Measurements from ENCODE around the gene TMEM39B.
"Not testable (repeated sequence)": the region's sequence is repeated elsewhere in the genome, so short reads cannot be mapped to it uniquely, and the experiment has no call there.

TMEM39B gene

GRCh38 chr1:32072622-32073298 lies at the start of gene TMEM39B:
TMEM39B (plus strand) TSS chr1:32072939; CDS start chr1:32073048, 109 bp downstream.
- peak; percentile 87 to 90 for DNase-seq (ENCODE audit: low read depth in 2 of 2)

DNA sequence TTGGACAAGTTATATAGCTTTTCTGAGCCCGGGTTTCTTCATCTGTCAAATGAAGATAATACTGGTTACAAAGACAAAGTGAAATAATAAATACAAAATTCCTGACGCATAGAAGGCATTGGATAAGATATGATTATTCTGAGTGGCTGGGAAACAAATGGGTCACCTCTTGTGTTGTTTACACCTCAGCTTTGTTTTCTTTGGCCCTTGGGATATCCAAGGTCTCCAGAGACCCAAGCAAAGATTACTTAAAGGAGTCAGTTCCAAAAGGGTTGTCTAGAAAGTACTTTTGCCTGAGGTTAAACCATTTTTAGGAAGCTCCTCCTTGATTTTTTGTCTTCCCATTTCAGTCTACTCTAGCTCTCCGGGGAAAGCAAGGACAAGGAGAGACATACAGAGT lies 49.4 kb upstream of the TMEM39B start:
- DNase-seq (ENCODE audit: low read depth in 2 of 2) = no peak

GRCh38 chr1:32025515-32025914 lies 47.2 kb upstream of the TMEM39B start:
- DNase-seq (ENCODE audit: low read depth in 2 of 2) = no peak

DNA sequence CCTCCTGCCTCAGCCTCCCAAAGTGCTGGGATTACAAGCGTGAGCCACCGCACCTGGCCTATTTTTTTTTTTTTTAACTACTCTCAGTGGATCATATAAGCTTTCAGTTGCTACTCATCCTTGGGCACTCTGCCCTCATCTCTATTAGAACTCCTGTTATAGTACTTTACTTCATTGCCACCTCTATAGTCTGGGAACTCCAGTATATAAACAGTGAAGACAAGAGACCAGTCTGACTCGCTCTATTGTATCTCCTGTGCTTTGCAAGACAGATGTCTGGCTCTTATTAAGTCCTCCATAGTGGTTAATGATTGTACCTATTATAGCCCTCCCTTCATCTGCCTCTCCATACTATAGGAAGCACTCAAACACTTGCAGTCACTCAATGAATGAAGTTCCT lies 44.0 kb upstream of the TMEM39B start:
- DNase-seq (ENCODE audit: low read depth in 2 of 2) = no peak

DNA sequence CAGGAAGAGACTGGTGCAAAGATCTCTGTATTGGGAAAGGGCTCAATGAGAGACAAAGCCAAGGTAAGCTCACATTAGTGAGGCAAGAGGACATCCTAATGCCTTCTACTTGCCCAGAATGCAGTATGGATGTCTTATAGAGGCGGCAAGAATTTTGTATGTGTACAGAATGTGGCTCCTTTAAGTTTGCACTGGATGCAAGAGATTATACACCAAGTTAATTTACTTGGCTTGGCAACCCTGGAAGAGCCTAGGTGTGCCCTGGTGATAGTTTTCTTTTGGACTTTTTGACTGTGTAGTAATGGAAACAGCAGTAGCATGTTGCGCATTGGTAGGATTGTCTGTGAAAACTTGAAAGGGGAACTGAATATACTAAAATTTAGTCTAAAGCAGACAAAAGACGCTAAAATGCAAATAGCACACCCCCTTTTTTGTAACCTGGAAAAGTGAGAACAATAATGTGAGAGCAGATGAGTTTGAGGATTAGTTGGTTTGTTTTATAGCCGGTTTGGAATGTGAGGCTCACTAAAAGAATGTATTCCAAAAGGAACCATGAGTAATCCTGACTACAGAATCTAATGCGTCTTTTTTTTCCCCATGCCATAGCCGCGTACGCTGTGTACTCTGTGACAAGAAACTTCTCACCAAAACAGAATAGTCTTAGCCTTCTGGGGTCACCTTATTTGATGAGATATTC lies 41.0 kb upstream of the TMEM39B start:
- DNase-seq (ENCODE audit: low read depth in 2 of 2) = no peak

DNA sequence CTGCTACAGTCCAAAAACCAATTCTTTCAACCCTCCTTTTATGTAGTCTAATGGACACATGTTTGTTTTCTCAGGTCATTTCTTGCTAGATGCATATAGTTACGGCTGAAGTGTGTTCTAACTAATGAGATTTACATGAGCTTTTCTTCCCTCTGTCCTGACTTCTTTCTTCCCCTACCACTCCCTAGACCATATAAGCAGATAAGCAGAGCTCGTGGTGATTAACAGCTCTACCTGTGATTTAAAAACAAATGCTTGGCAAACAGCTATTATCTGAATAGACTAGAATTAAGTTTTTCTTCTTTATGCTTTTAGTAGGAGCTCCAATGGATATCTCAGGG lies 40.5 kb upstream of the TMEM39B start:
- no peak for DNase-seq (ENCODE audit: low read depth in 2 of 2)

- DNase-seq (ENCODE audit: low read depth in 2 of 2) = no peak
Measured at GRCh38 chr1:32035119-32035518, 37.6 kb upstream of the TMEM39B start.

GRCh38 chr1:32040711-32041110 lies 32.0 kb upstream of the TMEM39B start:
- no peak for DNase-seq (ENCODE audit: low read depth in 2 of 2)

GRCh38 chr1:32042330-32042729 lies 30.4 kb upstream of the TMEM39B start:
- no peak for DNase-seq (ENCODE audit: low read depth in 2 of 2)

DNA sequence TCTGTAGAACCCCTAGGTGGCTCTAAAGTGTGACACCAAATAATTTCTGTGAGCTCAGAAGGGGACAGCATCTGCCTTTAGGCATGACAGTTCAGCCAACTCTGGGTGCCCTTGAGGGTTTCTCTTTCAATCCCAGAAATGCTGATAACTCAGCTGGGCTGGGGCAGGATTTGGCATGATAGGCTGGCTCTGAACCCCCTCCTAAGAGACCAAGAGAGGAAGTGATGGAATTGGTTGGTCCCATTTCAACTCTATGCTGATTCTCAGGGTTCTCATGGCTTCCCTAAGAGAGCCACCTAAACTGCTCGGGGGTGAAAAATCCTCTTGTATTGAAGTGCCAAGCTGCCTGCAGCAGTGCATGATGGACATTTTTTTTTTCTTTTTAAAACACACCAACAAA lies 28.5 kb upstream of the TMEM39B start:
- DNase-seq (ENCODE audit: low read depth in 2 of 2) = no peak

GRCh38 chr1:32045772-32046171 lies 27.0 kb upstream of the TMEM39B start:
- DNase-seq (ENCODE audit: low read depth in 2 of 2) = no peak

GRCh38 chr1:32047701-32048100 lies 25.0 kb upstream of the TMEM39B start:
- DNase-seq (ENCODE audit: low read depth in 2 of 2) = no peak

DNA sequence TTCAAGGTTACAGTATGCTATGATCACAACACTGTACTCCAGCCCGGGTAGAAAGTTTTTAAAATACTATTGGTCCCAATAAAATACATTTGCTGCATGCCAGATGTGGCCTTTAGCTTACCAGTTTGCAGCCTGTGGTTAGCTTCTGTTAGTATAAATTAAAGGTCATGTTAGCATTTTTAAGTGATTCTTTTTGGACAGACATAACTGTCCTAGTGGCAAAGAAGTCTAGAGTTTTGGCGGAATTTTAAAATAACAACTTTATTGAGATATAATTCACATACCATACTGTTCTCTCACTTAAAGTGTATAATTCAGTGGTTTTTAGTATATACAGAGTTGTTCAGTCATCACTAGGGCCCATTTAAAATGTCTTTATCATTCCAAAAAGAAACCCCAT lies 24.3 kb upstream of the TMEM39B start:
- DNase-seq (ENCODE audit: low read depth in 2 of 2) = no peak

- DNase-seq (ENCODE audit: low read depth in 2 of 2) = no peak
Measured at GRCh38 chr1:32051706-32052105, 21.0 kb upstream of the TMEM39B start.

DNA sequence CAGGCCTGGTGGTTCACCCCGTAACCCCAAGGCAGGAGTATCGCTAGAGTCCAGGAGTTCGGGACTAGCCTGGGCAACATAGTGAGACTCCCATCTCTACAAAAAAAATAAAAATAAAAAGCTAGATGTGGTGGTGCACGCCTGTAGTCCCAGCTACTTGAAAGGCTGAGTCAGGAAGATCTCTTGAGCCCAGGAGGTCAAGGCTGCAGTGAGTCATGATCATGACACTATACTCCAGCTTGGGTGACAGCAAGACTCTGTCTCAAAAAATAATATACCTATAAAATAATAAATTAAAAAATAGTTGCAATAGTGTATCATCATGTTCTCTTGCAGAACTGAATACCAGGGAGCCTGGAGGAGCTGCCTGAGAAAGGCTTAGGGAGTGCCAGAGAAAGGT lies 19.9 kb upstream of the TMEM39B start:
- no peak for DNase-seq (ENCODE audit: low read depth in 2 of 2)

DNA sequence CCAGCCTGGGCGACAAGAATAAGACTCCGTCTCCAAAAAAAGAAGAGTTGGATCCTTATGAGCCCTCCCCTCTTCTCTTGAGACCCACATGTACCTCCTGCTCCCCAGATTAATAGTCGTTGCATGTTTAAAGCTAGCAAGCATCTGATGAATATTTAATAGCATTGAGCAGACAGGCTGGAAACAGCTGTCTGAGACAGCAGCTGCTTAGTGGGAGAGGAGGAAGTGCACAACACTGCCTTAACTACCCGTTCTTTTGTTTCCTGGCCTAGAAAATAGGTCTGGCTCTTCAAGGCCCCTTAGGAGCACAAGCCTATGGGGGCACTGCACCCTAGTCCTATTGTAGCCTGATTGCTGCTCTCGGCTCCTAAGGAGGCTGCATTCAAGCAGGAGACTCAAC lies 17.3 kb upstream of the TMEM39B start:
- DNase-seq (ENCODE audit: low read depth in 2 of 2) = no peak

DNA sequence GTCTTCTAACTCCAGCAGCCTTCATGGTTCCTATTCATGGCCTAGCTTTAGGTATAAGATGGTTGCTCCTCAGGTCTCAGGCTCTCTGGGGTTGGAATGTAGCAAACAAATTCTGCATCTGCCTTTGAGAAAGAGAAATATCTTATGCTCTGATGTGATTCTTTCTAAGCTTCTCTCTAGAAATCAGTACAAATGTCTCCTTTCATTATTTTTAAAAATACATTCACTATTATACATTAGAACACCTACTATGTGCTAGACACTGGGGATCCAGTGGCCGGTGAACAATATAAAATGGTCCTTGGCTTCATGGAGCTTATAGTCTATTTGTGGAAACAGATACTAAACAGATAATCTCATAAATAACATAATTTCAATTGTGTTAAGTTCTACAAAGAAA lies 16.1 kb upstream of the TMEM39B start:
- DNase-seq (ENCODE audit: low read depth in 2 of 2) = no peak

DNA sequence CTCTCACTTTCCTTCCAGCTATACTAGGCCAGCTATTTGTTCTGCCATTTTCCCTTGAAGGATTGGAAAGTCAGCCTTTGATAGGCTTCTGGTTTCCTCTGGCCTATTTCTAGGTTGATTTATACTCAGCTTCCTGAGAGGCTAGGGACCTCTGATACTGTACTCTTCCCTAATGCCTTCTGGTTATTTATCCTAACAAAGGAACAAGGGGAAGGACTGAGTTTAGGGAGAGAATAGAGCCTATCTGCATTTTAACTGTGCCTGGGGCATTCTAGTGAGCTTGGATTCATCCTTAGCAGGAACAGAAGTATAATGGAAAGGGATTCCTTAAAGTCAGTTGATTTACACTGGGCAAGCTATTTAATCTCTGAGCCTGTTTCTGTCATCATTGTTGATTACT lies 11.8 kb upstream of the TMEM39B start:
- no peak for DNase-seq (ENCODE audit: low read depth in 2 of 2)

DNA sequence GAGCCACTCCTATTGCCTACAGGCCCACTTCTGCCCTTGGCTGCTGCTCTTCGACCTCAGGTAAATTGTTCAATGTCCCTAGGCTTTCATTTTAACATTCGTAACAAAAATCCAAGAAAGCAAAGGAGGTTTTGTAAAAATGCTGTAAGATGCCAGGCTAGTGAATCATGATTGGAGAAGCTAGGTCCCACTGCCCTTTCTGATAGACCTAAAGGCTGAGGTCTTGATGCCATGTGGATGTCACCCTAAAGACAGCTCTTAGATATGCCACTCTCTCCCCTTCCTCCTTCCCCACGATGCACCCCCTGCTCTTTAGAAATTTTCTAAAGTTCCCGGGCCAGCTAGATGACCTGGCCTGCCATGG lies 9.9 kb upstream of the TMEM39B start:
- DNase-seq (ENCODE audit: low read depth in 2 of 2) = no peak

- DNase-seq (ENCODE audit: low read depth in 2 of 2) = no peak
Measured at GRCh38 chr1:32063261-32063681, 9.5 kb upstream of the TMEM39B start.

DNA sequence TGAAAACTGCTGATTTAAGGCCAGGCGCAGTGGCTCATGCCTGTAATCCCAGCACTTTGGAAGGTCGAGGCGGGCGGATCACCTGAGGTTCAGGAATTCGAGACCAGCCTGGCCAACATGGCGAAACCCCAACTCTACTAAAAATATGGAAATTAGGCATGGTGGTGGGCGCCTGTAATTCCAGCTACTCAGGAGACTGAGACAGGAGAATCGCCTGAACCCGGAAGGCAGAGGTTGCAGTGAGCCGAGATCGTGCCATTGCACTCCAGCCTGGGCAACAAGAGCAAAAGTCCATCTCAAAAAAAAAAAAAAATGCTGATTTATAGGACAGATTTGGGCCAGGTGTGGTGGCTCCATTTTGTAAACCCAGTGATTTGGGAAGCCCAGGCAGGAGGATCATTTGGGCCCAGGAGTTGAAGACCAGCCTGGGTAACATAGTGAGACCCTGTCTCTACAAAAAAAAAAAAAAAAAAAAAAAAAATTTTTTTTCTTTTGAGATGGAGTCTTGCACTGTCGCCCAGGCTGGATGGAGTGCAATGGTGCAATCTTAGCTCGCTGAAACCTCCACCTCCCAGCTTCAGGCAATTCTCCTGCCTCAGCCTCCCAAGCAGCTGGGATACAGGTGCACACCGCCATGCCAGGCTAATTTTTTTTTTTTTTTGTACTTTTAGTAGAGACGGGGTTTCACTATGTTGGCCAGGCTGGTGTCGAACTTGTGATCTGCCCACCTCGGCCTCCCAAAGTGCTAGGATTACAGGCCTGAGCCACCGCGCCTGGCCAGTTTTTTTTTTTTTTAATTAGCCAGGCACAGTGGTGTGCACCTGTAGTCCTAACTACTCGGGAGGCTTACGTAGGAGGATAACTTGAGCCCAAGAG lies 6.9 kb upstream of the TMEM39B start:
- not testable (repeated sequence) for DNase-seq (ENCODE audit: low read depth in 2 of 2)

GRCh38 chr1:32066489-32066873 lies 6.3 kb upstream of the TMEM39B start:
- DNase-seq (ENCODE audit: low read depth in 2 of 2) = no peak

Data from stimulated activated CD4-positive, alpha-beta T cell treated with anti-CD3 and anti-CD28 coated beads, Interleukin-4, amount 100 ng/mL, for 48 hours (primary cell).